Measurements from ENCODE around the gene LTA4H. TPM values are rescaled to one million over a fixed set of nuclear protein-coding genes. Genes with fewer than 3 reads are reported as not detected.

LTA4H gene
- total and polyA plus RNA-seq, 10 of the 15 experiments (the other 5 are each of a cell fraction or from before 2014, with no cell fraction given) = 43.9 to 106 (median 47.3) TPM

- no peak for TF ChIP-seq E2F8 (IDR thresholded peaks at IDR 0.05; ENCODE audit: low read depth, partially characterized antibody)
- TF ChIP-seq, protein P1, sequence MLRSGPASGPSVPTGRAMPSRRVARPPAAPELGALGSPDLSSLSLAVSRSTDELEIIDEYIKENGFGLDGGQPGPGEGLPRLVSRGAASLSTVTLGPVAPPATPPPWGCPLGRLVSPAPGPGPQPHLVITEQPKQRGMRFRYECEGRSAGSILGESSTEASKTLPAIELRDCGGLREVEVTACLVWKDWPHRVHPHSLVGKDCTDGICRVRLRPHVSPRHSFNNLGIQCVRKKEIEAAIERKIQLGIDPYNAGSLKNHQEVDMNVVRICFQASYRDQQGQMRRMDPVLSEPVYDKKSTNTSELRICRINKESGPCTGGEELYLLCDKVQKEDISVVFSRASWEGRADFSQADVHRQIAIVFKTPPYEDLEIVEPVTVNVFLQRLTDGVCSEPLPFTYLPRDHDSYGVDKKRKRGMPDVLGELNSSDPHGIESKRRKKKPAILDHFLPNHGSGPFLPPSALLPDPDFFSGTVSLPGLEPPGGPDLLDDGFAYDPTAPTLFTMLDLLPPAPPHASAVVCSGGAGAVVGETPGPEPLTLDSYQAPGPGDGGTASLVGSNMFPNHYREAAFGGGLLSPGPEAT (IDR thresholded peaks at IDR 0.05; ENCODE audit: low read depth) = no peak
- no peak for TF ChIP-seq HDGF (IDR thresholded peaks at IDR 0.05)
- no peak for TF ChIP-seq KLF5 (IDR thresholded peaks at IDR 0.05; ENCODE audit: partially characterized antibody)
- no peak for TF ChIP-seq NRF1 (conservative IDR thresholded peaks at IDR 0.05; ENCODE audit: low read depth, low read length)
- no peak for TF ChIP-seq SREBF2 (IDR thresholded peaks at IDR 0.05; ENCODE audit: low read length)
- TF ChIP-seq BRCA1 (IDR thresholded peaks at IDR 0.05; ENCODE audit: low read depth, low read length) = no peak
- no peak for TF ChIP-seq MEF2B (IDR thresholded peaks at IDR 0.05; ENCODE audit: partially characterized antibody, poor library complexity, severe bottlenecking)
Measured at GRCh38 chr12:95976416-95976832, 59.0 kb downstream of the LTA4H start (continued).

DNA sequence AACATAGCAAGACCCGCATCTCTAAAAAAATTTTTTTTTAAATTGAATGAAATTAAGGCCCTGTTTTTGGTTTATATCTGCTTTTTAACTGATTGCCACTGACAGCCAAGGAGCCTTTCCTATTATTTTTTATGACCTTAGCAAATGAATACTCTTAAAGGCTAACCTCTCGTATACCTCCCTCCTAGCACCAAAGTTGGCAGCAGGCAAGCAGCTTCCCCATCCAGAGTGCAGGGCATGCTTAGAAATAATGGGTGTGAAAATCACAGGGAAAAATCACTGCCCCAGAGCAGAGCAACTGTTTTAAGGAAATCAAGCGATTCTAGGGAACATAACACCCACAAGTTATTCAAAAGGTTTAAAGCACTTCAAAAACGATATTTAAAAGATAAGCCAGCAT, 59.9 kb downstream of the LTA4H start:
- ChIA-PET CTCF (no interaction called here), POLR2A (interaction anchor here (0.6 kb wide), 1 partner anchor 34 kb away, joined by 5 read pairs; no protein-coding TSS in a partner anchor)
- WGBS (ENCODE audit: insufficient coverage, insufficient replicate concordance, low lambda C conversion rate, missing lambda C conversion rate) = 37% methylated on average over 4 of the region's 4 CpGs
- TF ChIP-seq E4F1 (IDR thresholded peaks at IDR 0.05; ENCODE audit: borderline replicate concordance, partially characterized antibody) (no peak), CHD4 (IDR thresholded peaks at IDR 0.05) (no peak), ZNF622 (IDR thresholded peaks at IDR 0.05) (no peak), TAF1 (IDR thresholded peaks at IDR 0.05; ENCODE audit: borderline replicate concordance, low read depth, low read length) (no peak)
- TF ChIP-seq, protein P2, sequence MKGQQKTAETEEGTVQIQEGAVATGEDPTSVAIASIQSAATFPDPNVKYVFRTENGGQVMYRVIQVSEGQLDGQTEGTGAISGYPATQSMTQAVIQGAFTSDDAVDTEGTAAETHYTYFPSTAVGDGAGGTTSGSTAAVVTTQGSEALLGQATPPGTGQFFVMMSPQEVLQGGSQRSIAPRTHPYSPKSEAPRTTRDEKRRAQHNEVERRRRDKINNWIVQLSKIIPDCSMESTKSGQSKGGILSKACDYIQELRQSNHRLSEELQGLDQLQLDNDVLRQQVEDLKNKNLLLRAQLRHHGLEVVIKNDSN (IDR thresholded peaks at IDR 0.05; ENCODE audit: borderline replicate concordance, extremely low read length, insufficient read depth, low read depth, low read length) = no peak

More for the DNA sequence above, 59.9 kb downstream of the LTA4H start:
- ATAC-seq (no peak), FAIRE-seq (no peak), DNase-seq (ENCODE audit: low read depth, low spot score) (no peak)
- no TSS peak for BruUV-seq (replicated peaks)
- H3K9ac ChIP-seq (ENCODE audit: control insufficient read depth, insufficient read depth, low read length) = no peak overlapping the region
- ChIA-PET SMC1A (ENCODE audit: uncharacterized antibody, unreplicated experiment) (no interaction called here), RAD21 (ENCODE audit: unreplicated experiment) (no interaction called here)
- H3K27me3 ChIP-seq (replicated peaks in 1 of 2; ENCODE audit: control insufficient read depth in 2 of 2, insufficient read depth in 2 of 2, low read length in 1 of 2) = no peaks in the 10 kb centered on the region; a peak in 1 of 4 replicates
- H3K79me2 ChIP-seq (ENCODE audit: control insufficient read depth, insufficient read depth, low read length) = no peaks in the 10 kb centered on the region
- H3K36me3 ChIP-seq (ENCODE audit: control insufficient read depth in 2 of 2, insufficient read depth in 2 of 2, low read length in 1 of 2) = no peaks in the 10 kb centered on the region
- H3K4me2 ChIP-seq (ENCODE audit: control insufficient read depth, insufficient read depth) = no peak overlapping the region
- H3K9me3 ChIP-seq (replicated peaks; ENCODE audit: control insufficient read depth, insufficient read depth, low read length) = no peaks in the 10 kb centered on the region
- no peak overlapping the region for H2AFZ ChIP-seq (ENCODE audit: control insufficient read depth, low read depth, low read length)
- H4K20me1 ChIP-seq (ENCODE audit: control insufficient read depth, insufficient read depth) = no peaks in the 10 kb centered on the region
- no peak overlapping the region for H3K4me3 ChIP-seq
- intact Hi-C loops (cut with micrococcal nuclease; ENCODE audit: unreplicated experiment) = no loop called here
- in situ Hi-C loops (cut with MboI) = no loop called here
- no peaks in the 10 kb centered on the region for H3K4me1 ChIP-seq (ENCODE audit: control insufficient read depth, insufficient read depth, low read length)
- H3K27ac ChIP-seq (ENCODE audit: control insufficient read depth, insufficient read depth) = no peak overlapping the region

Data from GM12878 (cell line).